Epithelial cell of proximal tubule (primary cell): ENCODE measurements around the gene TNIK. TPM values are rescaled to one million over a fixed set of nuclear protein-coding genes. Genes with fewer than 3 reads are reported as not detected.
A peak's percentile ranks its signal among the peaks of the same experiment; 100 is the strongest.

Experiments
- DNase-seq: peaks from one replicate; pipeline ENCODE4 v3.0.0-alpha.2; 2011; ENCODE audit warnings: low read depth
- H3K4me3 ChIP-seq: 2 replicates; pipeline ENCODE4 v1.5.1; 2011; ENCODE audit warnings: low read depth, mild to moderate bottlenecking, low read length
- CTCF ChIP-seq: conservative IDR thresholded peaks from 2 replicates; pipeline ENCODE4 v1.5.1; 2012; ENCODE audit warnings: low read depth, mild to moderate bottlenecking, low read length
- total RNA-seq: library from RNA; depleted of rRNA; stranded (reverse); fragments of >200 nt; gene quantifications from 2 replicates; pipeline ENCODE4 v1.2.3, GENCODE V29; 2015

The TNIK gene
- total RNA-seq, 1 donor from 2014 or later = 11.8 TPM

DNA sequence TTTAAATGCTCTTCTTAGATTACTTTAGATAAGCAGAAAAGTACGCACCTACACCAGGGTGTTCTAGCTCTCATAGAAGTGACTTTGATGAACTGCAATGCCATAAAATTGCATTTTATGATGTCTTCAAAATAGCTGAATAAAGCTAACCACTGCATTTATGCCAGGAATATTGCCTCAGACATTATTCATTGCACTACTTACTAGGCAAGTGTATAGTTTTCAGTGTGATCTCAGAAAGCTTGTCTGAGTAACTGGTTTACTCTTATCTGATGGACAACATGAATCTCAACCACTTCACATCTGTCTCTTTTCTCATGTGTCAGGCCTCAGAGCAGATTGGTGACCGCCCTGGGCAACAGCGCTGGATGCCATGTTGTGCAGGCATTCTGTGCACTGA, 314.4 kb downstream of the TNIK start:
- DNase-seq = no peak
- no peak overlapping the region for H3K4me3 ChIP-seq

GRCh38 chr3:171142985-171143384, 317.2 kb downstream of the TNIK start:
- no peak for TF ChIP-seq CTCF
- peak; percentile 64 for DNase-seq
- H3K4me3 ChIP-seq = no peak overlapping the region

More for the DNA sequence above, 314.4 kb downstream of the TNIK start:
- TF ChIP-seq CTCF = no peak

DNA sequence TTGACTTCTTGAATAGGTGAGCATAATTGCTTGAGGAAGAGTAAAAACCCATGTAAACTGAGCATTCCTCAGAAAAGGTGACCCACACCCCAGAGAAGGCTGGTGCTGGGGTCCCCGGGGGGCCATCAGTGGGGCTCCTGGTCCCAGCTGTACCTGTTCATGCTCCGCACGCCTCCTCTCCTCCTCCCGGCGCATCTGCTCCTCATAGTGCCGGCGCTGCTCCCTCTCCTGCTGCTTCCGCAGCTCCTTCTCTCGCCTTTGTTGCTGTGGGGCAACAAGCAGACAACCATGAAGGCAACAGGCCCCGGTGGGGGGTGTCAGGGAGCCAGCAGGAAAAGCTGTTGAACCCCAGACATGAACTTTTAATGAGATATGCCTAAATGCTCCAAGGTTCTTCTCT, 320.0 kb downstream of the TNIK start:
- no peak for DNase-seq
- H3K4me3 ChIP-seq = no peak overlapping the region
- TF ChIP-seq CTCF = no peak

GRCh38 chr3:171138027-171138426, 322.2 kb downstream of the TNIK start:
- no peak for TF ChIP-seq CTCF
- no peak for DNase-seq
- H3K4me3 ChIP-seq = no peak overlapping the region

- no peak overlapping the region for H3K4me3 ChIP-seq
- TF ChIP-seq CTCF = no peak
- DNase-seq = no peak
Observed at GRCh38 chr3:171135549-171135948, 324.7 kb downstream of the TNIK start.

GRCh38 chr3:171133796-171134569, 326.2 kb downstream of the TNIK start:
- DNase-seq = no peak
- H3K4me3 ChIP-seq = no peak overlapping the region
- TF ChIP-seq CTCF = no peak

- TF ChIP-seq CTCF = no peak
- DNase-seq = no peak
Observed at GRCh38 chr3:171133337-171133736, 326.9 kb downstream of the TNIK start.

More at GRCh38 chr3:171133337-171133736, 326.9 kb downstream of the TNIK start:
- no peak overlapping the region for H3K4me3 ChIP-seq
